HG02943 (cell line): ENCODE data around the gene PSMA2.

Source experiments
- ATAC-seq: cut with Tn5 transposase; IDR thresholded peaks from one replicate; pipeline ENCODE4 v1.9.1; 2021; ENCODE audit warnings: mild to moderate bottlenecking, low read depth, moderate library complexity; ENCODE audit not compliant: unreplicated experiment

Gene PSMA2

GRCh38 chr7:42940985-42941847 lies 9.2 kb upstream of the PSMA2 start:
- ATAC-seq: no peak

- ATAC-seq: no peak
Observed at GRCh38 chr7:42939457-42940240, 7.7 kb upstream of the PSMA2 start.

- no peak for ATAC-seq
Observed at GRCh38 chr7:42935861-42936260, 3.9 kb upstream of the PSMA2 start.

- ATAC-seq: no peak
Observed at GRCh38 chr7:42934291-42934690, 2.3 kb upstream of the PSMA2 start.

GRCh38 chr7:42932811-42933591 lies 1.0 kb upstream of the PSMA2 start:
- no peak for ATAC-seq

GRCh38 chr7:42931447-42931833 lies 534 bp downstream of the PSMA2 start:
- no peak for ATAC-seq

GRCh38 chr7:42930889-42931288 lies 1.1 kb downstream of the PSMA2 start:
- no peak for ATAC-seq

GRCh38 chr7:42929449-42929848 lies 2.5 kb downstream of the PSMA2 start:
- ATAC-seq: no peak

- ATAC-seq: no peak
Observed at GRCh38 chr7:42928754-42929153, 3.2 kb downstream of the PSMA2 start.

GRCh38 chr7:42926204-42926603 lies 5.8 kb downstream of the PSMA2 start:
- no peak for ATAC-seq

- no peak for ATAC-seq
Observed at GRCh38 chr7:42925630-42926029, 6.3 kb downstream of the PSMA2 start.

- no peak for ATAC-seq
Observed at GRCh38 chr7:42924223-42924838, 7.6 kb downstream of the PSMA2 start.

GRCh38 chr7:42922017-42922753 lies 9.8 kb downstream of the PSMA2 start:
- ATAC-seq: no peak

GRCh38 chr7:42915356-42915755 lies 16.6 kb downstream of the PSMA2 start:
- ATAC-seq: no peak

- no peak for ATAC-seq
Observed at GRCh38 chr7:42914421-42915045, 17.4 kb downstream of the PSMA2 start.

GRCh38 chr7:42914009-42914408 lies 18.0 kb downstream of the PSMA2 start:
- no peak for ATAC-seq

- no peak for ATAC-seq
Observed at GRCh38 chr7:42913591-42913990, 18.4 kb downstream of the PSMA2 start.

GRCh38 chr7:42911454-42912447 lies 20.2 kb downstream of the PSMA2 start, which contains the start of gene C7orf25:
Gene C7orf25 (minus strand): TSS chr7:42912070. CDS start chr7:42910900, 1,170 bp downstream.
- peak; percentile 85 for ATAC-seq
